HCT116 (cell line): ENCODE results near the gene ZDBF2. TPM values are rescaled to one million over a fixed set of nuclear protein-coding genes. Genes with fewer than 3 reads are reported as not detected.

Source experiments
- ATAC-seq: fragments of 200-7000 bp; cut with Tn5 transposase; 2 replicates; pipeline ENCODE4 v1.9.1; 2020; ENCODE audit warnings: mild to moderate bottlenecking, moderate library complexity
- BruUV-seq: library from RNA; stranded (reverse); fragments of 400-500 nt; replicated peaks from 2 replicates; lab custom pipeline; 2021; lab: Mats Ljungman, UMichigan
- CTCF ChIA-PET: fragments of 300-600 bp; sonication (Branson Sonifier 250); formaldehyde crosslinking; loops from one replicate; lab custom pipeline; 2021; ENCODE audit warnings: antibody characterized with exemption; lab: Charles Lee
- POLR2A ChIA-PET: fragments of 300-600, 350-600 bp; sonication (Branson Sonifier 250); formaldehyde crosslinking; loops from one replicate; lab custom pipeline; 2021; ENCODE audit warnings: antibody characterized with exemption; lab: Charles Lee
- RAD21 ChIA-PET, 2 experiments: fragments of 300-600 bp; sonication (Branson Sonifier 250); formaldehyde crosslinking; loops; one replicate each; lab custom pipeline; 2023; ENCODE audit warnings: low total read pairs in 2 of 2; ENCODE audit not compliant: uncharacterized antibody in 2 of 2, unreplicated experiment in 2 of 2, low non-redundant PET in 1 of 2; lab: Charles Lee
- DNase-seq: peaks from one replicate; pipeline ENCODE4 v3.0.0-alpha.2; 2010; ENCODE audit warnings: low read depth, low spot score
- H2AFZ ChIP-seq: fragments of 200-600 bp; shearing (Covaris generic), sonication (generic); 2 replicates; pipeline ENCODE4 v1.6.1; 2017; ENCODE audit warnings: low read depth, mixed run types, mixed read lengths, antibody characterized with exemption, low read length; ENCODE audit not compliant: poor library complexity, severe bottlenecking
- H3K27ac ChIP-seq: 2 replicates; pipeline ENCODE4 v1.5.1; 2012; ENCODE audit warnings: low read depth, low read length
- H3K27me3 ChIP-seq: fragments of 200-600 bp; sonication (generic); 2 replicates; pipeline ENCODE4 v1.6.1; 2016; ENCODE audit warnings: mixed run types, low read length, mixed read lengths; ENCODE audit not compliant: insufficient read depth
- H3K36me3 ChIP-seq, 2 experiments: fragments of 200-500 bp in 1 of 2; fragments of 200-600 bp in 1 of 2; sonication (Bioruptor generic) in 1 of 2; sonication (generic) in 1 of 2; 2 replicates each; pipeline versions ENCODE4 v1.5.1 to v1.6.1; 2014 to 2016; ENCODE audit warnings: low read length in 2 of 2, inconsistent platforms in 1 of 2, mixed read lengths in 1 of 2, mixed run types in 1 of 2; ENCODE audit not compliant: insufficient read depth in 2 of 2, control insufficient read depth in 1 of 2
- H3K4me1 ChIP-seq, 2 experiments: fragments of 200-600 bp in 1 of 2; sonication (generic) in 1 of 2; 2 replicates each; pipeline versions ENCODE4 v1.5.1 to v1.6.1; 2012 to 2017; ENCODE audit warnings: low read length in 2 of 2, inconsistent platforms in 1 of 2, mild to moderate bottlenecking in 1 of 2, mixed read lengths in 1 of 2, mixed run types in 1 of 2, moderate library complexity in 1 of 2; ENCODE audit not compliant: insufficient read depth in 2 of 2, control insufficient read depth in 1 of 2
- H3K4me2 ChIP-seq: fragments of 200-600 bp; sonication (generic); 2 replicates; pipeline ENCODE4 v1.6.1; 2017; ENCODE audit warnings: mixed run types, low read length, mixed read lengths
- H3K4me3 ChIP-seq, 2 experiments: fragments of 200-600 bp in 1 of 2; sonication (generic) in 1 of 2; replicated peaks in 1 of 2; 2 replicates each; pipeline ENCODE4 v1.5.1; 2011 to 2016; ENCODE audit warnings: low read length in 2 of 2, control low read depth in 1 of 2, low read depth in 1 of 2, mild to moderate bottlenecking in 1 of 2, mixed read lengths in 1 of 2, mixed run types in 1 of 2
- H3K79me2 ChIP-seq: fragments of 200-600 bp; sonication (generic); 2 replicates; pipeline ENCODE4 v1.6.1; 2017; ENCODE audit warnings: mild to moderate bottlenecking, mixed run types, low read length, moderate library complexity, mixed read lengths; ENCODE audit not compliant: insufficient read depth
- H3K9ac ChIP-seq: fragments of 200-600 bp; sonication (generic); 2 replicates; pipeline ENCODE4 v1.6.1; 2016; ENCODE audit warnings: low read length, mixed read lengths
- H3K9me2 ChIP-seq: fragments of 200-600 bp; sonication (generic), shearing (Covaris generic); 2 replicates; pipeline ENCODE4 v1.6.1; 2017; ENCODE audit warnings: mixed run types, mild to moderate bottlenecking, moderate library complexity; ENCODE audit not compliant: insufficient read depth
- H3K9me3 ChIP-seq, 2 experiments: fragments of 200-500 bp in 1 of 2; fragments of 200-600 bp in 1 of 2; sonication (Bioruptor generic) in 1 of 2; sonication (generic) in 1 of 2; 2 replicates each; pipeline ENCODE4 v1.6.1; 2014 to 2017; ENCODE audit warnings: low read length in 2 of 2, mixed read lengths in 2 of 2, inconsistent platforms in 1 of 2, low read depth in 1 of 2, mild to moderate bottlenecking in 1 of 2, mixed run types in 1 of 2, moderate library complexity in 1 of 2; ENCODE audit not compliant: control insufficient read depth in 1 of 2, insufficient read depth in 1 of 2
- H4K20me1 ChIP-seq: fragments of 200-600 bp; sonication (generic), shearing (Covaris generic); 2 replicates; pipeline ENCODE4 v1.6.1; 2017; ENCODE audit warnings: mixed run types, mild to moderate bottlenecking, moderate library complexity; ENCODE audit not compliant: insufficient read depth
- ATF3 ChIP-seq: IDR thresholded peaks from 2 replicates; pipeline ENCODE4 v1.6.1; 2012
- CBX3 ChIP-seq: IDR thresholded peaks from 2 replicates; pipeline ENCODE4 v1.6.1; 2012; ENCODE audit warnings: low read depth
- CTCF ChIP-seq, 3 experiments: fragments of 200-600 bp in 1 of 3; sonication (generic) in 1 of 3; IDR thresholded peaks in 2 of 3; conservative IDR thresholded peaks in 1 of 3; 2 replicates each; pipeline ENCODE4 v1.5.1; 2012 to 2017; ENCODE audit warnings: low read depth in 2 of 3, low read length in 2 of 3, antibody characterized with exemption in 1 of 3, borderline replicate concordance in 1 of 3, control low read depth in 1 of 3, mild to moderate bottlenecking in 1 of 3, mixed read lengths in 1 of 3, mixed run types in 1 of 3, moderate library complexity in 1 of 3; ENCODE audit not compliant: insufficient read depth in 1 of 3
- EGR1 ChIP-seq: IDR thresholded peaks from 2 replicates; pipeline ENCODE4 v1.6.1; 2012; ENCODE audit warnings: low read depth
- ELF1 ChIP-seq: IDR thresholded peaks from 2 replicates; pipeline ENCODE4 v1.6.1; 2012; ENCODE audit warnings: low read depth, borderline replicate concordance
- EZH2 ChIP-seq: fragments of 200-600 bp; sonication (generic); IDR thresholded peaks from 2 replicates; pipeline ENCODE4 v1.6.1; 2017; ENCODE audit warnings: antibody characterized with exemption, mixed run types
- EZH2phosphoT487 ChIP-seq: fragments of 200-600 bp; IDR thresholded peaks from 2 replicates; pipeline ENCODE4 v1.6.1; 2018; ENCODE audit warnings: antibody characterized with exemption, borderline replicate concordance
- FOSL1 ChIP-seq: IDR thresholded peaks from 2 replicates; pipeline ENCODE4 v1.6.1; 2012; ENCODE audit warnings: low read depth
- JUND ChIP-seq: IDR thresholded peaks from 2 replicates; pipeline ENCODE4 v1.6.1; 2012
- POLR2A ChIP-seq: IDR thresholded peaks from 2 replicates; pipeline ENCODE4 v1.7.0; 2011; ENCODE audit warnings: borderline replicate concordance; ENCODE audit not compliant: insufficient read depth, insufficient read length; ENCODE audit errors: extremely low read depth
- POLR2AphosphoS5 ChIP-seq: IDR thresholded peaks from 2 replicates; pipeline ENCODE4 v1.6.1; 2011; ENCODE audit warnings: mild to moderate bottlenecking, low read depth, low read length, moderate library complexity
- RAD21 ChIP-seq: IDR thresholded peaks from 2 replicates; pipeline ENCODE4 v1.6.1; 2012; ENCODE audit warnings: low read depth, mild to moderate bottlenecking
- SIN3A ChIP-seq: IDR thresholded peaks from 2 replicates; pipeline ENCODE4 v1.6.1; 2012; ENCODE audit warnings: low read depth
- SP1 ChIP-seq: IDR thresholded peaks from 2 replicates; pipeline ENCODE4 v1.6.1; 2012; ENCODE audit warnings: low read depth
- TCF7L2 ChIP-seq: IDR thresholded peaks from 2 replicates; pipeline ENCODE4 v1.7.0; 2011; ENCODE audit warnings: borderline replicate concordance, inconsistent platforms; ENCODE audit not compliant: insufficient read depth, insufficient read length; ENCODE audit errors: extremely low read depth
- YY1 ChIP-seq: IDR thresholded peaks from 2 replicates; pipeline ENCODE4 v1.6.1; 2011; ENCODE audit warnings: low read length, low read depth, moderate library complexity, mild to moderate bottlenecking; ENCODE audit not compliant: insufficient replicate concordance; ENCODE audit errors: extremely low read depth
- ZFX ChIP-seq: fragments of 450-650 bp; IDR thresholded peaks from 2 replicates; pipeline ENCODE4 v1.6.1; 2017
- ZNF274 ChIP-seq: fragments of 200-500 bp; sonication (Bioruptor generic); IDR thresholded peaks from 2 replicates; pipeline ENCODE4 v1.6.1; 2014; ENCODE audit warnings: mild to moderate bottlenecking, low read depth, low read length, inconsistent platforms
- intact Hi-C: fragments of 100-400 bp; cut with micrococcal nuclease; formaldehyde crosslinking; loops from 2 replicates; pipeline ENCODE4 v1.10.0; 2022
- total RNA-seq: library from RNA; stranded (reverse); gene quantifications from one replicate; pipeline ENCODE4 v1.2.1, GENCODE V29; 2021; ENCODE audit not compliant: unreplicated experiment
- TF ChIP-seq, protein P1 (sequence below): IDR thresholded peaks from 2 replicates; pipeline ENCODE4 v1.6.1; 2012
- TF ChIP-seq, protein P2 (sequence below): IDR thresholded peaks from 2 replicates; pipeline ENCODE4 v1.6.1; 2012; ENCODE audit warnings: low read depth

Gene ZDBF2
- total RNA-seq, 1 experiment from 2014 or later, result 9.2 TPM

- BruUV-seq, result no TSS peak
- Histone ChIP-seq H2AFZ (no peak overlapping the region), H3K9ac (no peak overlapping the region), H3K4me2 (no peak overlapping the region), H3K4me1 (no peaks in the 10 kb centered on the region), H3K27ac (no peak overlapping the region), H3K27me3 (no peaks in the 10 kb centered on the region), H3K4me3 (no peak overlapping the region), H3K79me2 (no peaks in the 10 kb centered on the region), H3K9me2 (no peaks in the 10 kb centered on the region), H4K20me1 (no peaks in the 10 kb centered on the region), H3K9me3 (no peaks in the 10 kb centered on the region), H3K36me3 (no peaks in the 10 kb centered on the region)
- intact Hi-C loops, result no loop called here
- TF ChIP-seq ELF1 (no peak), CTCF (IDR thresholded peaks at IDR 0.05 in 2 of 3, conservative IDR thresholded peaks at IDR 0.05 in 1 of 3; ENCODE audit: borderline replicate concordance in 1 of 3, insufficient read depth in 1 of 3, low read depth in 2 of 3, low read length in 2 of 3) (no peak), YY1 (no peak), CBX3 (no peak), JUND (no peak), POLR2AphosphoS5 (no peak), ATF3 (no peak), TCF7L2 (no peak), SP1 (no peak), ZFX (no peak), ZNF274 (no peak), POLR2A (no peak), SIN3A (no peak), EZH2 (no peak), EGR1 (no peak), FOSL1 (no peak), RAD21 (no peak), EZH2phosphoT487 (no peak)
- TF ChIP-seq, protein P1, sequence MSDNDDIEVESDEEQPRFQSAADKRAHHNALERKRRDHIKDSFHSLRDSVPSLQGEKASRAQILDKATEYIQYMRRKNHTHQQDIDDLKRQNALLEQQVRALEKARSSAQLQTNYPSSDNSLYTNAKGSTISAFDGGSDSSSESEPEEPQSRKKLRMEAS, result no peak
- TF ChIP-seq, protein P2, sequence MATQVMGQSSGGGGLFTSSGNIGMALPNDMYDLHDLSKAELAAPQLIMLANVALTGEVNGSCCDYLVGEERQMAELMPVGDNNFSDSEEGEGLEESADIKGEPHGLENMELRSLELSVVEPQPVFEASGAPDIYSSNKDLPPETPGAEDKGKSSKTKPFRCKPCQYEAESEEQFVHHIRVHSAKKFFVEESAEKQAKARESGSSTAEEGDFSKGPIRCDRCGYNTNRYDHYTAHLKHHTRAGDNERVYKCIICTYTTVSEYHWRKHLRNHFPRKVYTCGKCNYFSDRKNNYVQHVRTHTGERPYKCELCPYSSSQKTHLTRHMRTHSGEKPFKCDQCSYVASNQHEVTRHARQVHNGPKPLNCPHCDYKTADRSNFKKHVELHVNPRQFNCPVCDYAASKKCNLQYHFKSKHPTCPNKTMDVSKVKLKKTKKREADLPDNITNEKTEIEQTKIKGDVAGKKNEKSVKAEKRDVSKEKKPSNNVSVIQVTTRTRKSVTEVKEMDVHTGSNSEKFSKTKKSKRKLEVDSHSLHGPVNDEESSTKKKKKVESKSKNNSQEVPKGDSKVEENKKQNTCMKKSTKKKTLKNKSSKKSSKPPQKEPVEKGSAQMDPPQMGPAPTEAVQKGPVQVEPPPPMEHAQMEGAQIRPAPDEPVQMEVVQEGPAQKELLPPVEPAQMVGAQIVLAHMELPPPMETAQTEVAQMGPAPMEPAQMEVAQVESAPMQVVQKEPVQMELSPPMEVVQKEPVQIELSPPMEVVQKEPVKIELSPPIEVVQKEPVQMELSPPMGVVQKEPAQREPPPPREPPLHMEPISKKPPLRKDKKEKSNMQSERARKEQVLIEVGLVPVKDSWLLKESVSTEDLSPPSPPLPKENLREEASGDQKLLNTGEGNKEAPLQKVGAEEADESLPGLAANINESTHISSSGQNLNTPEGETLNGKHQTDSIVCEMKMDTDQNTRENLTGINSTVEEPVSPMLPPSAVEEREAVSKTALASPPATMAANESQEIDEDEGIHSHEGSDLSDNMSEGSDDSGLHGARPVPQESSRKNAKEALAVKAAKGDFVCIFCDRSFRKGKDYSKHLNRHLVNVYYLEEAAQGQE, result no peak
- ChIA-PET CTCF (no interaction called here), RAD21 (no interaction called here), POLR2A (no interaction called here)
- no peak for ATAC-seq
- no peak for DNase-seq
Measured at GRCh38 chr2:206250041-206250897, 24.2 kb upstream of the ZDBF2 start.
